Gastroesophageal sphincter (tissue), 3 donors: ENCODE measurements around the gene KNDC1.

Experiments used
- CTCF ChIP-seq, 4 experiments: fragments of 200-600 bp in 2 of 4; fragments of 450-650 bp in 2 of 4; sonication (generic) in 1 of 4; IDR thresholded peaks; one replicate each; pipeline ENCODE4 v1.5.1; 2017 to 2019; ENCODE audit warnings: antibody characterized with exemption in 4 of 4, mild to moderate bottlenecking in 2 of 4, moderate library complexity in 2 of 4
- EP300 ChIP-seq: sonication (generic); formaldehyde crosslinking; IDR thresholded peaks from one replicate; pipeline ENCODE4 v1.6.1; 2017; ENCODE audit warnings: antibody characterized with exemption, mild to moderate bottlenecking
- POLR2A ChIP-seq, 2 donors: fragments of 450-650 bp; IDR thresholded peaks; one replicate each; pipeline ENCODE4 v1.6.1; 2017; ENCODE audit warnings: antibody characterized with exemption in 2 of 2, mild to moderate bottlenecking in 2 of 2, moderate library complexity in 1 of 2
- POLR2AphosphoS5 ChIP-seq: sonication (generic); formaldehyde crosslinking; IDR thresholded peaks from one replicate; pipeline ENCODE4 v1.6.1; 2017; ENCODE audit warnings: antibody characterized with exemption

GRCh38 chr10:133159950-133160825 lies at the start of gene KNDC1:
- no peak for TF ChIP-seq CTCF (IDR thresholded peaks at IDR 0.05)
- TF ChIP-seq EP300 = no peak
- TF ChIP-seq POLR2A (IDR thresholded peaks at IDR 0.05) = no peak
- no peak for TF ChIP-seq POLR2AphosphoS5
